Muscle of leg (tissue), 11 donors: ENCODE measurements around the gene DDX21. TPM values are rescaled to one million over a fixed set of nuclear protein-coding genes. Genes with fewer than 3 reads are reported as not detected.
"Not testable (repeated sequence)": the region's sequence is repeated elsewhere in the genome, so short reads cannot be mapped to it uniquely, and the experiment has no call there.

Experiments used
- DNase-seq: peaks from one replicate; pipeline ENCODE4 v3.0.0; 2013
- H3K27ac ChIP-seq: one replicate; pipeline ENCODE4 v1.5.1; 2013; ENCODE audit warnings: mild to moderate bottlenecking, low read length, control low read depth
- H3K27me3 ChIP-seq: one replicate; pipeline ENCODE4 v1.6.1; 2013; ENCODE audit warnings: low read length; ENCODE audit not compliant: control insufficient read depth, insufficient read depth
- H3K36me3 ChIP-seq: one replicate; pipeline ENCODE4 v1.6.1; 2013; ENCODE audit warnings: low read length; ENCODE audit not compliant: control insufficient read depth, insufficient read depth
- H3K4me1 ChIP-seq: one replicate; pipeline ENCODE4 v1.6.1; 2013; ENCODE audit warnings: low read length; ENCODE audit not compliant: control insufficient read depth, insufficient read depth
- H3K4me3 ChIP-seq: one replicate; pipeline ENCODE4 v1.5.1; 2013; ENCODE audit warnings: low read length, control low read depth
- H3K9me3 ChIP-seq: replicated peaks from 2 replicates; pipeline ENCODE4 v1.6.1; 2013; ENCODE audit warnings: low read depth, low read length; ENCODE audit not compliant: control insufficient read depth
- WGBS: methylation state at CpG from one replicate; pipeline ENCODE4 v1.1.5; 2013; ENCODE audit warnings: missing lambda C conversion rate; ENCODE audit not compliant: insufficient coverage; 5-methylcytosine and 5-hydroxymethylcytosine counted together
- polyA plus RNA-seq, 8 donors: library from polyadenylated mRNA; unstranded; fragments of 120-200 nt; gene quantifications; one replicate each; pipeline versions ENCODE4 v1.2.1 to v1.2.3, GENCODE V29; 2013; ENCODE audit warnings: inconsistent platforms in 1 of 8, low replicate concordance in 1 of 8; ENCODE audit not compliant: insufficient read length in 8 of 8, insufficient read depth in 1 of 8
- total RNA-seq: library from RNA; stranded (reverse); fragments of 120-200 nt; gene quantifications from one replicate; pipeline ENCODE4 v1.2.4, GENCODE V29; 2013

Gene DDX21
- total and polyA plus RNA-seq, 9 donors, result 30.9 to 49.9 (median 41.2) TPM

- DNase-seq, result peak; percentile 7
- peaks cover 18% of the 10 kb centered on the region for H3K36me3 ChIP-seq
- not testable (repeated sequence) for H3K27ac ChIP-seq, H3K4me1 ChIP-seq, H3K9me3 ChIP-seq, H3K4me3 ChIP-seq, H3K27me3 ChIP-seq
Observed at GRCh38 chr10:68940917-68941316, 15.1 kb upstream of the DDX21 start.

GRCh38 chr10:68950598-68950997 is 5.4 kb upstream of the DDX21 start:
- Histone ChIP-seq H3K9me3 (no peaks in the 10 kb centered on the region), H3K27me3 (no peaks in the 10 kb centered on the region), H3K4me3 (no peak overlapping the region), H3K4me1 (peaks cover 8% of the 10 kb centered on the region), H3K27ac (no peak overlapping the region), H3K36me3 (peaks cover 42% of the 10 kb centered on the region)
- 89% methylated on average over 3 of the region's 3 CpGs for WGBS
- DNase-seq, result no peak

GRCh38 chr10:68954904-68955303 is 1.1 kb upstream of the DDX21 start:
- no peak for DNase-seq
- Histone ChIP-seq H3K9me3 (no peaks in the 10 kb centered on the region), H3K4me3 (no peak overlapping the region), H3K27ac (no peak overlapping the region), H3K4me1 (peaks cover 12% of the 10 kb centered on the region), H3K36me3 (peaks cover 16% of the 10 kb centered on the region), H3K27me3 (no peaks in the 10 kb centered on the region)
- no CpG with 5 or more reads among the region's 12 CpGs for WGBS

GRCh38 chr10:68955355-68955831 is 577 bp upstream of the DDX21 start:
- 0% methylated on average over 3 of the region's 16 CpGs for WGBS

GRCh38 chr10:68957284-68957615 is 1.3 kb downstream of the DDX21 start:
- no peaks in the 10 kb centered on the region for H3K9me3 ChIP-seq
- H3K36me3 ChIP-seq, result peaks cover 12% of the 10 kb centered on the region
- peaks cover 12% of the 10 kb centered on the region for H3K4me1 ChIP-seq
- no peak for DNase-seq
- no peaks in the 10 kb centered on the region for H3K27me3 ChIP-seq
- peak overlapping the region; percentile 96 for H3K27ac ChIP-seq
- H3K4me3 ChIP-seq, result peak overlapping the region; percentile 96
- WGBS, result 39% methylated on average over 2 of the region's 7 CpGs

More at GRCh38 chr10:68955355-68955831, 577 bp upstream of the DDX21 start:
- H3K9me3 ChIP-seq, result no peaks in the 10 kb centered on the region
- H3K4me1 ChIP-seq, result peaks cover 12% of the 10 kb centered on the region
- peak overlapping the region; percentile 96 for H3K27ac ChIP-seq
- peak overlapping the region; percentile 96 for H3K4me3 ChIP-seq
- H3K36me3 ChIP-seq, result peaks cover 17% of the 10 kb centered on the region
- DNase-seq, result no peak
- no peaks in the 10 kb centered on the region for H3K27me3 ChIP-seq

GRCh38 chr10:68957654-68958053 is 1.7 kb downstream of the DDX21 start:
- Histone ChIP-seq H3K27ac (peak overlapping the region; percentile 96), H3K4me1 (peaks cover 12% of the 10 kb centered on the region), H3K27me3 (no peaks in the 10 kb centered on the region), H3K4me3 (no peak overlapping the region), H3K9me3 (no peaks in the 10 kb centered on the region), H3K36me3 (peaks cover 15% of the 10 kb centered on the region)
- no CpG with 5 or more reads among the region's 3 CpGs for WGBS
- DNase-seq, result peak; percentile 11

- no peak for DNase-seq
- H3K9me3 ChIP-seq, result no peaks in the 10 kb centered on the region
- no peak overlapping the region for H3K27ac ChIP-seq
Observed at GRCh38 chr10:68959695-68960527, 3.9 kb downstream of the DDX21 start.

GRCh38 chr10:68963151-68963550 is 7.2 kb downstream of the DDX21 start:
- no peak for DNase-seq
- no peaks in the 10 kb centered on the region for H3K4me1 ChIP-seq
- peaks cover 57% of the 10 kb centered on the region for H3K36me3 ChIP-seq
- no peaks in the 10 kb centered on the region for H3K27me3 ChIP-seq
- no peak overlapping the region for H3K27ac ChIP-seq
- no peak overlapping the region for H3K4me3 ChIP-seq
- no peaks in the 10 kb centered on the region for H3K9me3 ChIP-seq
- no CpG with 5 or more reads among the region's 4 CpGs for WGBS

More at GRCh38 chr10:68959695-68960527, 3.9 kb downstream of the DDX21 start:
- H3K4me1 ChIP-seq, result peaks cover 11% of the 10 kb centered on the region
- 50% methylated on average over 1 of the region's 4 CpGs for WGBS
- no peak overlapping the region for H3K4me3 ChIP-seq
- no peaks in the 10 kb centered on the region for H3K27me3 ChIP-seq
- peaks cover 32% of the 10 kb centered on the region for H3K36me3 ChIP-seq

GRCh38 chr10:68973975-68974374 is 18.0 kb downstream of the DDX21 start:
- DNase-seq, result no peak
- no peaks in the 10 kb centered on the region for H3K27me3 ChIP-seq
- H3K27ac ChIP-seq, result no peak overlapping the region
- H3K9me3 ChIP-seq, result no peaks in the 10 kb centered on the region
- WGBS, result 93% methylated on average over 2 of the region's 5 CpGs
- no peaks in the 10 kb centered on the region for H3K4me1 ChIP-seq
- no peak overlapping the region for H3K4me3 ChIP-seq
- H3K36me3 ChIP-seq, result peaks cover 63% of the 10 kb centered on the region

- not testable (repeated sequence) for DNase-seq, H3K27ac ChIP-seq, H3K27me3 ChIP-seq, H3K4me3 ChIP-seq, H3K9me3 ChIP-seq, H3K4me1 ChIP-seq
- no CpG with 5 or more reads among the region's 5 CpGs for WGBS
- peaks cover 66% of the 10 kb centered on the region for H3K36me3 ChIP-seq
Observed at GRCh38 chr10:68975936-68976473, 20.0 kb downstream of the DDX21 start.
